Measurements from ENCODE around the gene LEF1. TPM values are rescaled to one million over a fixed set of nuclear protein-coding genes. Genes with fewer than 3 reads are reported as not detected.

Gene LEF1
- total RNA-seq, 8 experiments from 2014 or later, result 0.43 to 43.6 (median 1.5) TPM

DNA sequence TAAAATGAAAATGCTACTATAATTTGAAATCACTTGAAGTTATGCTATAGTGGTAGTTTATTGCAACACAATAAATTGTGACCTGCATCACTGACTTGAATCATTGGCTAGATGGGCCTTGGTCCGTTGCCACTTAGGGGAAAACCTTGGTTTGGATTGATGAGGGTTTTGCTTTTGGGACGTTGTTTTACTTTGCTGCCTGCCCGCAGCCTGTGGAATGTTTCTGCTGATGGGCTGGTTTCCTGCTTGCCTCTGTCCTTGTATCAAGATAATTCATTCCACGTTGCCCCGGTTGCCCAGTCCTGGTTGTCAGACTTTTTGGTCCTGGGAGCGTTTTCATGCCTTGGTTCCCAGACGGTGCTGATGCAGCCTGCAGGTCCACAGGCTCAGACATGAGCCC, 160.7 kb downstream of the LEF1 start:
- Histone ChIP-seq H3K27ac (no peak overlapping the region), H3K4me3 (no peak overlapping the region), H3K4me1 (replicated peaks in 1 of 2) (no peaks in the 10 kb centered on the region)
- ATAC-seq (replicated peaks in 6 of 8), result no peak
- 83 to 100% (median 97%) methylated on average over 1 to 6 of the region's 7 CpGs; no CpG with 5 or more reads in 4 of the 10 experiments for WGBS, 10 experiments
- in situ Hi-C loops (cut with MboI; ENCODE audit: low pct_unique_long_range_greater_than_20kb in 2 of 9, low sequenced_read_pairs in 9 of 9, unreplicated experiment in 9 of 9), result loop anchor here in 3 of 9 experiments (25.0 kb wide), 2 partner anchors 554 to 579 kb away; no protein-coding TSS in a partner anchor

- Histone ChIP-seq H3K27ac (no peak overlapping the region), H3K4me3 (no peak overlapping the region), H3K4me1 (replicated peaks in 1 of 2) (no peaks in the 10 kb centered on the region)
- in situ Hi-C loops (cut with MboI; ENCODE audit: low pct_unique_long_range_greater_than_20kb in 2 of 9, low sequenced_read_pairs in 9 of 9, unreplicated experiment in 9 of 9), result loop anchor here in 3 of 9 experiments (25.0 kb wide), 2 partner anchors 556 to 581 kb away; no protein-coding TSS in a partner anchor
- peak in 2 of 8 experiments; percentile 72 to 90 for ATAC-seq (replicated peaks in 6 of 8)
These were observed 162.4 kb downstream of the LEF1 start for GRCh38 chr4:108006361-108006760.

GRCh38 chr4:108005807-108006206, 162.9 kb downstream of the LEF1 start:
- WGBS, 10 experiments, result 92 to 100% (median 100%) methylated on average over 1 of the region's 1 CpG; no CpG with 5 or more reads in 4 of the 10 experiments
- in situ Hi-C loops (cut with MboI; ENCODE audit: low pct_unique_long_range_greater_than_20kb in 2 of 9, low sequenced_read_pairs in 9 of 9, unreplicated experiment in 9 of 9), result loop anchor here in 3 of 9 experiments (25.0 kb wide), 2 partner anchors 556 to 581 kb away; no protein-coding TSS in a partner anchor
- Histone ChIP-seq H3K27ac (no peak overlapping the region), H3K4me3 (no peak overlapping the region), H3K4me1 (replicated peaks in 1 of 2) (no peaks in the 10 kb centered on the region)
- no peak for ATAC-seq (replicated peaks in 6 of 8)

DNA sequence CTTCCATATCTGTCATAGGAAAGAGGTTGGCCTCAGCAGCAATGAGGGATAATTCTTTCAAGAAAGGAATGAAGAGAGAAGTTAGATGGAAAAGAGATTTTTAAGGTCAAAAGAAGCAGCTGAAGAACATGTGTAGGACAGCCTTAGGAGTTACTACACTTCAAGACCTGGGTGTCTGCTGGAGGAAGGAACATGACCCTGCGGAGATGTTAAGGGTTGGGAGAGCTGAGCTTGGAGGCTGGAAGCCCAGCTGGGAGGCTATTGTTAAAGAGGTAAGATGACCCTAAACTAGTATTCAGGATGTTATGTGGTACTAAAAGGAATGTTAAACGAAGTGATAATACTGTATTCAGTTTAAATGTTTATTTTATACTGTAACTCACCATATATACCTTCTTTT, 164.1 kb downstream of the LEF1 start:
- ATAC-seq (replicated peaks in 6 of 8), result no peak
- WGBS, 10 experiments, result 20 to 100% (median 81%) methylated on average over 1 to 2 of the region's 2 CpGs; no CpG with 5 or more reads in 1 of the 10 experiments

DNA sequence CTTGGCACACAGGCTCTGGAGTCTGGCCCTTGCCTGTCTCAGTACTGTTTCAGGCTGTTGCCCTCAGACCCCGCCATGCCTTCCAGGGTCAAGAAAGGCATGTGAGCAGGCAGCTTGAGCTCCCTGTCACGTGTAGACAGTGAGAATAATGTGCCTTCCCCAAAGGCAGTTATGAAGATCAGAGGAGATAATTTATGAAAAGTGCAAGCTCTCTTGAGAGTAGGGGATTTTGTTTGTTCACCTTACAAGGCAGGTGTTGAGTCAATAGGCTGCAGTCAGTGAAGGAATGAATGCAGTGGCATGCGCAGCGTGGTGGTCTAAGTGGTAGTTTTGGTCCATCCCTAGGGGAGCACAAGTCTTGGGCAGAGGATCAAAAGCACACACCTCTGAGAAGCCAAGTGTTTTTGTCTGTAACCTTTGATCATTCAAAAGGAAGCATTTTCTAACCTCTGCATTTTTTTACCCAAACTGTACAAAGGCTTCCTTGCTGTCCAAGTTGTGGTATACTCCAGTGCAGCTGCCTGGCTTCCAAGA, 164.7 kb downstream of the LEF1 start:
- Histone ChIP-seq H3K4me3 (no peak overlapping the region), H3K4me1 (replicated peaks in 1 of 2) (no peaks in the 10 kb centered on the region), H3K27ac (no peak overlapping the region)
- WGBS, 10 experiments, result 88 to 100% (median 97%) methylated on average over 2 to 4 of the region's 4 CpGs; no CpG with 5 or more reads in 6 of the 10 experiments
- in situ Hi-C loops (cut with MboI; ENCODE audit: low pct_unique_long_range_greater_than_20kb in 2 of 9, low sequenced_read_pairs in 9 of 9, unreplicated experiment in 9 of 9), result loop anchor here in 3 of 9 experiments (25.0 kb wide), 2 partner anchors 558 to 583 kb away; no protein-coding TSS in a partner anchor
- ATAC-seq (replicated peaks in 6 of 8), result no peak

More for the DNA sequence above, 164.1 kb downstream of the LEF1 start:
- Histone ChIP-seq H3K27ac (no peak overlapping the region), H3K4me3 (no peak overlapping the region), H3K4me1 (replicated peaks in 1 of 2) (no peaks in the 10 kb centered on the region)
- in situ Hi-C loops (cut with MboI; ENCODE audit: low pct_unique_long_range_greater_than_20kb in 2 of 9, low sequenced_read_pairs in 9 of 9, unreplicated experiment in 9 of 9), result loop anchor here in 3 of 9 experiments (25.0 kb wide), 2 partner anchors 558 to 583 kb away; no protein-coding TSS in a partner anchor

- no peak for ATAC-seq (replicated peaks in 6 of 8)
- Histone ChIP-seq H3K27ac (no peak overlapping the region), H3K4me3 (no peak overlapping the region), H3K4me1 (replicated peaks in 1 of 2) (no peaks in the 10 kb centered on the region)
- 80 to 100% (median 100%) methylated on average over 1 to 3 of the region's 3 CpGs; no CpG with 5 or more reads in 2 of the 10 experiments for WGBS, 10 experiments
- in situ Hi-C loops (cut with MboI; ENCODE audit: low pct_unique_long_range_greater_than_20kb in 2 of 9, low sequenced_read_pairs in 9 of 9, unreplicated experiment in 9 of 9), result loop anchor here in 3 of 9 experiments (25.0 kb wide), 2 partner anchors 561 to 586 kb away; no protein-coding TSS in a partner anchor
These were observed 167.1 kb downstream of the LEF1 start for GRCh38 chr4:108001540-108002135.

DNA sequence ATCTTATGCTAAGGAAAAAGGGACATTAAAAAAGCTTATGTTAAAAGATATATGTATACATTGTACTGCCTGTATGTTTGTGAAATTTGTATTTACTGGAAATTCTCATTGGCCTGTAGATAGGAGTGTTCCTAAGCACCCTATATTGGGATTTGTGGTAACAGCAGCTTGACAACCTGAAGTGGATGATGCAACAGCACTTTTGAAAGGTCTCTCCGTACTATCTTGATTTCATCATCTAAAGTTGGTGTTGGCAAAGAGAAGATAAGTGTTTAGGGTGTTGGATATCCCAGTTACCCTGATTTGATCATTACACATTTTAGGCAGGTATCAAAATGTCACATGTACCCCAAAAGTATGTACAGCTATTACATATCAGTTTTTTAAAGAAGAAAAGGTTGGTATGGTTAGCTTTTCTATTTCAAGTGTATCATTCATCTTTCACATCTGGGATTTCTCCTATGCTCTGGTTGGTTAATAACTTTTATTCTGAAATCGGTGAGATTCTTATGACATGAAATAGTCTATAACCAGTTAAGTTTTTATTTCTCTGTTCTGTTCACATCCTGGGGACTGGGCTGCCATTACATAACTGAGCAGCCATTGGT, 168.7 kb downstream of the LEF1 start:
- in situ Hi-C loops (cut with MboI; ENCODE audit: low pct_unique_long_range_greater_than_20kb in 2 of 9, low sequenced_read_pairs in 9 of 9, unreplicated experiment in 9 of 9), result loop anchor here in 3 of 9 experiments (25.0 kb wide), 2 partner anchors 562 to 587 kb away; no protein-coding TSS in a partner anchor
- Histone ChIP-seq H3K4me3 (no peak overlapping the region), H3K27ac (no peak overlapping the region), H3K4me1 (replicated peaks in 1 of 2) (no peaks in the 10 kb centered on the region)
- 67 to 100% (median 100%) methylated on average over 1 to 2 of the region's 2 CpGs; no CpG with 5 or more reads in 2 of the 10 experiments for WGBS, 10 experiments
- ATAC-seq (replicated peaks in 6 of 8), result no peak

- no peak overlapping the region for H3K4me3 ChIP-seq
- peak in 2 of 8 experiments; percentile 14 for ATAC-seq (replicated peaks in 6 of 8)
- in situ Hi-C loops (cut with MboI; ENCODE audit: low pct_unique_long_range_greater_than_20kb in 2 of 9, low sequenced_read_pairs in 9 of 9, unreplicated experiment in 9 of 9), result no loop called here
- WGBS, 10 experiments, result 78 to 100% (median 96%) methylated on average over 1 to 2 of the region's 2 CpGs; no CpG with 5 or more reads in 2 of the 10 experiments
- H3K27ac ChIP-seq, result no peak overlapping the region
- no peaks in the 10 kb centered on the region for H3K4me1 ChIP-seq (replicated peaks in 1 of 2)
These were observed 170.9 kb downstream of the LEF1 start for GRCh38 chr4:107997794-107998193.

Other genes starting within 250 kb of the LEF1 start
- gene CYP2U1, start 237.4 kb downstream of the LEF1 start, total RNA-seq, result 10 to 100 TPM in 1 of 8 experiments, 1 to 10 TPM in 7; 4.2 to 12.8 (median 5.5) TPM
- gene HADH, start 179.0 kb downstream of the LEF1 start, total RNA-seq, result 10 to 100 TPM in 7 of 8 experiments, 1 to 10 TPM in 1; 7.0 to 49.2 (median 17.7) TPM

All from motor neuron (in vitro differentiated cells).